Breast epithelium (tissue), 3 donors: Measurements from ENCODE around the gene TPD52L3.

Experiments
- POLR2A ChIP-seq: fragments of 450-650 bp; IDR thresholded peaks from one replicate; pipeline ENCODE4 v1.6.1; 2016; ENCODE audit warnings: antibody characterized with exemption, mild to moderate bottlenecking, moderate library complexity
- POLR2AphosphoS5 ChIP-seq, 3 donors: sonication (generic); formaldehyde crosslinking; IDR thresholded peaks; one replicate each; pipeline ENCODE4 v1.6.1; 2017; ENCODE audit warnings: antibody characterized with exemption in 3 of 3
- TF ChIP-seq, protein P1 (sequence below), 3 donors: fragments of 450-650 bp; IDR thresholded peaks; one replicate each; pipeline ENCODE4 v1.5.1; 2016 to 2017; ENCODE audit warnings: antibody characterized with exemption in 3 of 3, mild to moderate bottlenecking in 3 of 3, moderate library complexity in 3 of 3

DNA sequence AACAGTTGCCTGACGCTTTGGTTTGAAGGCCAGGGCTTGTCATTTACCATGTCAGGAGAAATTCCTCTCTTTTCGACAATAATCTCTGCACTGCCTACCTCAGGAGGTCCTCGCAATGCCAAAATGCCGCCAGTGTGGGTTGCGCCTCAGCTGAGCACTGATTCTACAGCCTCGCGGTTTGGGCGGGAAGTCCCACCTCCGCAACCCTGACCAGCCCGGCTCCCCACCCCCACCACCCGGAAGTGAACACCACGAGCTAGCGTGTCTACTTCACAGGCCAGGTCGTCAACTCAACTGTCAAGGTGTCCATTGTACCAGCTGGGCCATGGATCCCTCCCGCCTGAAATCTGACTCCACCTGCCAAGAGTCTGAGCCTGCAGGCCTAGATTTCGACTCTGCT is at the start of gene TPD52L3:
- TF ChIP-seq, protein P1, sequence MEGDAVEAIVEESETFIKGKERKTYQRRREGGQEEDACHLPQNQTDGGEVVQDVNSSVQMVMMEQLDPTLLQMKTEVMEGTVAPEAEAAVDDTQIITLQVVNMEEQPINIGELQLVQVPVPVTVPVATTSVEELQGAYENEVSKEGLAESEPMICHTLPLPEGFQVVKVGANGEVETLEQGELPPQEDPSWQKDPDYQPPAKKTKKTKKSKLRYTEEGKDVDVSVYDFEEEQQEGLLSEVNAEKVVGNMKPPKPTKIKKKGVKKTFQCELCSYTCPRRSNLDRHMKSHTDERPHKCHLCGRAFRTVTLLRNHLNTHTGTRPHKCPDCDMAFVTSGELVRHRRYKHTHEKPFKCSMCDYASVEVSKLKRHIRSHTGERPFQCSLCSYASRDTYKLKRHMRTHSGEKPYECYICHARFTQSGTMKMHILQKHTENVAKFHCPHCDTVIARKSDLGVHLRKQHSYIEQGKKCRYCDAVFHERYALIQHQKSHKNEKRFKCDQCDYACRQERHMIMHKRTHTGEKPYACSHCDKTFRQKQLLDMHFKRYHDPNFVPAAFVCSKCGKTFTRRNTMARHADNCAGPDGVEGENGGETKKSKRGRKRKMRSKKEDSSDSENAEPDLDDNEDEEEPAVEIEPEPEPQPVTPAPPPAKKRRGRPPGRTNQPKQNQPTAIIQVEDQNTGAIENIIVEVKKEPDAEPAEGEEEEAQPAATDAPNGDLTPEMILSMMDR (IDR thresholded peaks at IDR 0.05): no peak
- TF ChIP-seq POLR2AphosphoS5 (IDR thresholded peaks at IDR 0.05) (no peak), POLR2A (no peak)
